DMS153 treated with DMSO at 0.1 percent for 48 hours (cell line): ENCODE data around the gene PRAMEF8.
"Not testable (repeated sequence)": the region's sequence is repeated elsewhere in the genome, so short reads cannot be mapped to it uniquely, and the experiment has no call there.

Experiments used
- DNase-seq: peaks from one replicate; lab custom pipeline; 2025; ENCODE audit not compliant: unreplicated experiment; lab: John Stamatoyannopoulos, UW

Gene PRAMEF8

DNA sequence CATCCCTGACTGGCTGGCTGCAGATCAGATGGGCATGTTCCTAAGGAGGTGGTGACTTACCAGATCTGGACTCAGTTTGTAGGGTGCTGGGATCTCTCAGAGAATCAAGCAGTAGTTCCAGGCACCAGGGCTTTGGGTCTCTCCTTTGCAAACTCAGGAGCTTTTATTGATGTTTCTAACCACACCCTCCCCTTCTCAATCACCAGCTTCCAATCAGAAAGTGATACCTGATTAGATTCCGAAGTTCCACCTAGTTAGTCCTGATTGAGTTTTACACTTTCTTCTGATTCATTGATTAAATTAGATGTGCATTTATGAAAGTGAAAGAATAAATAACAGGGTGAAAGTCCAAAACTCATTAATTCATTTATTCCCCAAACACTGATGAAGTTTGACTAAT is at the start of gene PRAMEF8:
Gene PRAMEF8, minus strand, starts transcription at position 101 of the 400 bp plus-strand sequence. CDS start 1,046 bp downstream, outside the sequence.
- not testable (repeated sequence) for DNase-seq

DNA sequence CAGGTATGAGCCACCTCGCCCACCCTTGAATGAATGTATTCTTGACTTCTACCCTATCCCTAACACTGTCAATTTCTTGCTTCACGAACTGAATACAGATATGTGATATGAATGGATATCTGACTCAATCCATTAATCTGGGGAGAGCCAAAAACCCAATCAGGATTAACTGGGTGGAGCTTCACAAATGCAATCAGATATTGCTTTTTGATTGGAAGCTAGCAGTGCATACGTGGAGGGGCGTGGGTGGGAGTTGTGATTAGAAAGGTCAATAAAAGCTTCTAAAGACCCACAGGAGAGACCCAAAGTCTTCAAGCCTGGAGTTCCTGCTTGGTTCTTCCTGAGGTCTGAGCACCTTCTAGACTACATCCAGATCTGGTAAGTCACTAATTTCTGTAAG is 30.3 kb upstream of the PRAMEF8 start, which contains the start of gene PRAMEF15:
Gene PRAMEF15, plus strand, starts transcription at position 301 of the 400 bp plus-strand sequence. CDS start 2,827 bp downstream, outside the sequence.
- DNase-seq: not testable (repeated sequence)

GRCh38 chr1:13303239-13303638 is 18.3 kb upstream of the PRAMEF8 start, which contains the start of gene PRAMEF33:
Gene PRAMEF33, plus strand, starts transcription at chr1:13303539. Its CDS starts 2,416 bp downstream, at chr1:13305955.
- not testable (repeated sequence) for DNase-seq

GRCh38 chr1:13302197-13302596 is 17.3 kb upstream of the PRAMEF8 start:
- DNase-seq: not testable (repeated sequence)

DNA sequence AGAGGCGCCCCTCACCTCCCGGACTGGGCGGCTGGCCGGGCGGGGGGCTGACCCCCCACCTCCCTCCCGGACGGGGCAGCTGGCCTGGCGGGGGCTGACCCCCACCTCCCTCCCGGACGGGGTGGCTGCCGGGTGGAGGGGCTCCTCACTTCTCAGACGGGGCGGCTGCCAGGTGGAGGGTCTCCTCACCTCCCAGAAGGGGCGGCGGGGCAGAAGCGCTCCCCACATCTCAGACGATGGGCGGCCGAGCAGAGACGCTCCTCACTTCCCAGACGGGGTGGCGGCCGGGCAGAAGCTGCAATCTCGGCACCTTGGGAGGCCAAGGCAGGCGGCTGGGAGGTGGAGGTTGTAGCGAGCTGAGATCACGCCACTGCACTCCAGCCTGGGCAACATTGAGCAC is 13.8 kb upstream of the PRAMEF8 start:
- not testable (repeated sequence) for DNase-seq

GRCh38 chr1:13297216-13297931 is 12.4 kb upstream of the PRAMEF8 start:
- not testable (repeated sequence) for DNase-seq

DNA sequence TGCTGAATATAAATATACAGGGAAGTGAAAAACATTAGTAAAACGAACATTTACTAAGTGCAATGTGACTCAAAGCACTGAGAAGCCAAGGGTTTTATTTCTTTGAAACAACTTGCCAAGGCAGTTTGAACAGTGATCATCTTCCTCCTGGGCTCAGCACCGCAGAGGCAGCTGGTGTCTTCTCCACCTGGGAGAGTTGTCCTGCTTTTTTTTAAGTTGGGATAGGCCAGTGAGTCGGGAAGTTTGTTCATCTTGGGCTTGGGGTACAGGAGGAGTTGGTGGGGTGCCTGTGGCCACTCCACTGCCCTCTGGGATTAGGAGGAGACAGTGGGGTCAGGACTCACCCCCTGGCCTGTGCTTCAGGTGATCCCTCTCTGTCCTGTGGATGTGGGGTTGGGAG is 4.1 kb upstream of the PRAMEF8 start:
- not testable (repeated sequence) for DNase-seq

- not testable (repeated sequence) for DNase-seq
Measured at GRCh38 chr1:13279617-13280016, 5.3 kb downstream of the PRAMEF8 start.

DNA sequence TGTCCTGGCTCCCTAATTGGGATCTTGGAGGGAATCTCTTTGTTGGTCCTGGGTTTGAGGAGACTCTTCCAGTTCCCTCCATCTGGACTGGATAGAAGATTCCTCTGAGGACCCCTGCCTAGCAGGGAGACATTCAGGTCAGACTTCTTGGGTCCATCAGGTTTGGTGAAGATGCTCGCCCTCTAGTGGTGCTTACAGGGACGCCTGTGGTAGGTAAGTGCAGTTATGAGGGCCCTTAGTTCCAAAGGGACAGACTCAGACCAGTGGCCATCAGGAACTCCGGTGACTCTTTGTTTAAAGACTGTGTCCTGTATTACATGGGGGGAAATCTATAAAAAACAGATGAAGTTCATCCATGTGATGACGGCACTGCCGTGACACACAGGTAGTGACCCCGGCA is 7.9 kb downstream of the PRAMEF8 start:
- not testable (repeated sequence) for DNase-seq

DNA sequence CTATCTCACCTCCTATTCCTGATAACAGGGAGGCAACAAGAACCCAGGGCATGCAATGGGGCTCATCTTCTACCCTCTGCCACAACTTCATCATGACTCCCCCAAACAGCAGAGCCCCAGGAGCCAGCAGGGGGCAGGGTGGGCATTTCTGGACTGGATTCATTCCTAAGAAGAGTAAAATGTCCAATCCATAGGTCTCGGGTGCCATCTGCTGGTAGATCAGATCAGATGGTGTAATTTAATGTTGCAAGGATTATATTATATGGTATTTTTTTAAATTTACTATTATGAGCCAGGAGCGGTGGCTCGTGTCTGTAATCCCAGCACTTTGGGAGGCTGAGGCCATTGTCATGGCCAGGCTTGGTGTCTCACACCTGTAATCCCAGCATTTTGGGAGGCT is 19.8 kb downstream of the PRAMEF8 start:
- not testable (repeated sequence) for DNase-seq

DNA sequence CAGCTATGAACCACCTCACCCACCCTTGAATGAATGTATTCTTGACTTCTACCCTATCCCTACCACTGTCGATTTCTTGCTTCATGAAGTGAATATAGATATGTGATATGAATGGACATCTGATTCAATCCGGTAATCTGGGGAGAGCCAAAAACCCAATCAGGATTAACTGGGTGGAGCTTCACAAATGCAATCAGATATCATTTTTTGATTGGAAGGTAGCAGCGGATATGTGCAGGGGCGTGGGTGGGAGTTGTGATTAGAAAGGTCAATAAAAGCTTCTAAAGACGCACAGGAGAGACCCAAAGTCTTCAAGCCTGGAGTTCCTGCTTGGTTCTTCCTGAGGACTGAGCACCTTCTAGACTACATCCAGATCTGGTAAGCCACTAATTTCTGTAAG is 31.0 kb downstream of the PRAMEF8 start, which contains the start of gene PRAMEF5:
Gene PRAMEF5, plus strand, starts transcription at position 301 of the 400 bp plus-strand sequence. CDS start 5,071 bp downstream, outside the sequence.
- DNase-seq: not testable (repeated sequence)

GRCh38 chr1:13247122-13247521 is 37.8 kb downstream of the PRAMEF8 start:
- not testable (repeated sequence) for DNase-seq

DNA sequence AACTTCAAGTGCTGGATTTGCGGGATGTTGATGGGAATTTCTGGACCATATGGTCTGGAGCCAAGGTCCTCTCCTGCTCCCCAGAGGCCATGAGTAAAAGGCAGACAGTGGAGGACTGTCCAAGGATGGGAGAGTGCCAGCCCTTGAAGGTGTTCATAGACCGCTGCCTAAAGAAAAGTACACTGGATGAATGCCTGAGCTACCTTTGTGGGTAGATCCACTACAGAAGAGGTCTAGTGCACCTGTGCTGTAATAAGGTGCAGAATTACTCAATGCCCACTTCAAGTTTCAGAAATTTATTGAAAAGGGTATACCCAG is 38.4 kb downstream of the PRAMEF8 start:
- not testable (repeated sequence) for DNase-seq

DNA sequence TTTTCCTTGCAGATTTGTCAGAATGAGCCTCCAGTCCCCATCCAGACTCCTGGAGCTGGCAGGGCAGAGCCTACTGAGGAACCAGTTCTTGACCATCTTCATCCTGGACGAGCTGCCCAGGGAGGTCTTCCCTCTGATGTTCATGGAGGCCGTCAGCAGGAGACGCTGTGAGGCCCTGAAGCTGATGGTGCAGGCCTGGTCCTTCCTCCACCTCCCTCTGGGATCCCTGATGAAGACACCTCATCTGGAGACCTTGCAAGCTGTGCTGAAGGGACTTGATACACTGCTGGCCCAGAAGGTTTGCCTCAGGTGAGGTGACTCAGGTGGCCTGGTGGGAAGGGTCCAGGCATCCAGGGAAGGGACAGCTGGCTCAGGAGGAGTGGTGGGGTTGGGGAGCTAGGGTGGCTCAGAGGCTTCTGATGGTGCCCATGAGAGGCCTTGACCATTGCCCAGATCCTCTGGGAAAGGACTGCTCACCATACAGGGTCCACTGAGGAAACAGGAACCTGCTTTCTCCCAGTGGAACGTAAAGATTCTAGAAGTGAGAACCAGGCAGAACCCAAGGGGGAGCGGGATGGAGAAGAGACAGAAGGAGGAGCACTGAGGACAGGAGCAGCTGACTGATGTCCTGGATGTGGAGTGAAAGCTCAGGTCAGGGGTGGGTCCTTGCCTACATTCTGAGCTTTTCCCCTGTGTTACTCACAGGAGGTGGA is 38.9 kb downstream of the PRAMEF8 start:
- DNase-seq: not testable (repeated sequence)

DNA sequence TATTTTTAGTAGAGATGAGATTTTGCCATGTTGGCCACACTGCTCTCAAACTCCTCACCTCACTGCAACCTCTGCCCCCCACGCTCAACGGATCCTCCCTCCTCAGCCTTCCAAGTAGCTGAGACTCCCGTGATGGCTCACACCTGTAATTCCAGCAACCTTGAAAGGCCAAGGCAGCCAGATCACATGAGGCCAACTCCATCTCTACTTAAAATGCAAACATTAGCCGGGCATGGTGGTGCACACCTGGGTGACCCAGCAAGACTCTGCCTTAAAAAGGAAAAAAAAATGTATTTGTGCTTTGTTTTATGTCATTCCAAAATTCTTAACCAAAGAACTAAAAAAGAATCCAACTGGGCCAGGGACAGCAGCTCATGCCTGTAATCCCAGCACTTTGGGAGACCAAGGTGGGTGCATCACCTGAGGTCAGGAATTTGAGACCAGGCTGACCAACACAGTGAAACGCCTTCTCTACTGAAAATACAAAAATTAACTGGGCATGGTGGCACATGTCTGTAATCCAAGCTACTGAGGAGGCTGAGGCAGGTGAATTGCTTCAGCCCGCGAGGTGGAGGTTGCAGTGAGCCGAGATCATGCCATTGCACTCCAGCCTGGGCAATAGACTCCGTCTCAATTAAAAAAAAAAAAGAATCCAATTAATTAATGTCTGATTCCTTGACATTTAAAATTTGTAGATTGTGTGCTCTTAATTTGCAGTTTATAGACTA is 41.2 kb downstream of the PRAMEF8 start:
- DNase-seq: not testable (repeated sequence)

DNA sequence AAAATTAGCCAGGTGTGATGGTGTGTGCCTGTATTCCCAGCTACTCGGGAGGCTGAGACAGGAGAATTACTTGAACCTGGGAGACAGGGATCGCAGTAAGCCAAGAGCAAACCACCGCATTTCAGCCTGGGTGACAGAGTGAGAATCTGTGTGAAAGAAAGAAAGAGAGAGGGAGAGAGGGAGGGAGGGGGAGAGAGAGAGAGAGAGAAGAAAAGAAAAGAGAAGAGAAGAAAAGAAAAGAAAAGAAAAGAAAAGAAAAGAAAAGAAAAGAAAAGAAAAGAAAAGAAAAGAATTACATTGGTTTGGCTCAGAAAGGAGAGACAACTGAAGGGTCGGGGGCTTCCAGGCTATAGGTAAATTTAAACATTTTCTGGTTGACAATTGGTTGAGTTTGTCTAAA is 45.3 kb downstream of the PRAMEF8 start:
- not testable (repeated sequence) for DNase-seq

GRCh38 chr1:13237572-13237971 is 47.4 kb downstream of the PRAMEF8 start:
- not testable (repeated sequence) for DNase-seq

DNA sequence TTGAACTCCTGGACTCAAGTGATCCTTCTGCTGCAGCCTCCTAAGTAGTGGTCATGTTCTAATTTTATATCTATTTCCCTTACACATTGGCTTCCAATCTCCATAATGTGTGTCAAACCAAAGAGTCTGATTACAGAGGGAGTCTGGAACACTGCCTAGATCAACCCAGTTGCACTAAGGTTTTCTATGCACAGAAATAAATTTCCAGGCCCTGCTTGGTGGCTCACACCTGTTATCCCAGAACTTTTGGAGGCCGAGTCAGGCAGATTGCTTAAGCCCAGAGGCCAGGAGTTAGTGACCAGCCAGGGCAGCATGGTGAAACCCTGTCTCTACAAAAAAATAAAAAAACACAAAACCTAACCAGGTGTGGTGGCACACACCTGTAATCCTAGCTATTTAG is 50.9 kb downstream of the PRAMEF8 start:
- not testable (repeated sequence) for DNase-seq

- DNase-seq: not testable (repeated sequence)
Measured at GRCh38 chr1:13232056-13232455, 52.9 kb downstream of the PRAMEF8 start.
